GM12878 (cell line): ENCODE data around the gene SEPTIN5. TPM values are rescaled to one million over a fixed set of nuclear protein-coding genes. Genes with fewer than 3 reads are reported as not detected.

Experiments used
- ATAC-seq: fragments of 200-7000 bp; cut with Tn5 transposase; 3 replicates; pipeline ENCODE4 v1.9.1; 2020; ENCODE audit warnings: mild to moderate bottlenecking, moderate library complexity
- BruUV-seq: library from RNA; stranded (reverse); fragments of 400-500 nt; replicated peaks from 2 replicates; lab custom pipeline; 2021; lab: Mats Ljungman, UMichigan
- CTCF ChIA-PET: fragments of 300-600 bp; sonication (Branson Sonifier 250); formaldehyde crosslinking; extraction: SDS; loops from one replicate; lab custom pipeline; 2021; ENCODE audit warnings: inconsistent platforms; lab: Yijun Ruan, JAX
- POLR2A ChIA-PET: fragments of 350-600 bp; formaldehyde crosslinking; extraction: SDS; loops from one replicate; lab custom pipeline; 2021; ENCODE audit warnings: inconsistent platforms; lab: Charles Lee
- RAD21 ChIA-PET: fragments of 300-600 bp; sonication (Branson Sonifier 250); formaldehyde crosslinking; loops from one replicate; lab custom pipeline; 2023; ENCODE audit warnings: antibody characterized with exemption; ENCODE audit not compliant: unreplicated experiment; lab: Charles Lee
- SMC1A ChIA-PET: fragments of 300-600 bp; sonication (Branson Sonifier 250); formaldehyde crosslinking; loops from one replicate; lab custom pipeline; 2023; ENCODE audit not compliant: unreplicated experiment, uncharacterized antibody; lab: Charles Lee
- DNase-seq: peaks from one replicate; pipeline ENCODE4 v3.0.0-alpha.2; 2011; ENCODE audit warnings: low read depth, low spot score
- FAIRE-seq: peaks from 3 replicates; lab custom pipeline; 2011; peaks lifted over from hg19 to GRCh38; lab: Jason Lieb, UNC
- H2AFZ ChIP-seq: 2 replicates; pipeline ENCODE4 v1.6.0; 2011; ENCODE audit warnings: low read depth, low read length, control low read depth; ENCODE audit not compliant: control insufficient read depth
- H3K27ac ChIP-seq: 2 replicates; pipeline ENCODE4 v1.5.1; 2011; ENCODE audit warnings: control low read depth; ENCODE audit not compliant: control insufficient read depth, insufficient read depth
- H3K27me3 ChIP-seq, 2 experiments: replicated peaks in 1 of 2; 2 replicates each; pipeline versions ENCODE4 v1.6.0 to v1.6.1; 2011; ENCODE audit warnings: low read length in 1 of 2; ENCODE audit not compliant: control insufficient read depth in 2 of 2, insufficient read depth in 2 of 2
- H3K36me3 ChIP-seq, 2 experiments: 2 replicates each; pipeline ENCODE4 v1.5.1; 2011; ENCODE audit warnings: low read length in 1 of 2; ENCODE audit not compliant: control insufficient read depth in 2 of 2, insufficient read depth in 2 of 2
- H3K4me1 ChIP-seq: 2 replicates; pipeline ENCODE4 v1.6.1; 2011; ENCODE audit warnings: mild to moderate bottlenecking, low read length, moderate library complexity, mixed read lengths; ENCODE audit not compliant: control insufficient read depth, insufficient read depth
- H3K4me2 ChIP-seq: 2 replicates; pipeline ENCODE4 v1.6.0; 2011; ENCODE audit warnings: control low read depth; ENCODE audit not compliant: control insufficient read depth, insufficient read depth
- H3K4me3 ChIP-seq: fragments of 200-600 bp; sonication (generic); 2 replicates; pipeline ENCODE4 v1.5.1; 2016
- H3K79me2 ChIP-seq: 2 replicates; pipeline ENCODE4 v1.6.0; 2011; ENCODE audit warnings: low read length; ENCODE audit not compliant: control insufficient read depth, insufficient read depth
- H3K9ac ChIP-seq: 2 replicates; pipeline ENCODE4 v1.8.0; 2011; ENCODE audit warnings: low read length, control low read depth, mixed read lengths; ENCODE audit not compliant: control insufficient read depth, insufficient read depth
- H3K9me3 ChIP-seq: replicated peaks from 3 replicates; pipeline ENCODE4 v1.5.1; 2011; ENCODE audit warnings: mild to moderate bottlenecking, low read length; ENCODE audit not compliant: control insufficient read depth, insufficient read depth
- H4K20me1 ChIP-seq: 2 replicates; pipeline ENCODE4 v1.6.0; 2011; ENCODE audit not compliant: control insufficient read depth, insufficient read depth
- CREB1 ChIP-seq: IDR thresholded peaks from 2 replicates; pipeline ENCODE4 v1.6.1; 2012; ENCODE audit warnings: low read depth, mild to moderate bottlenecking, inconsistent platforms
- ELK1 ChIP-seq: IDR thresholded peaks from 2 replicates; pipeline ENCODE4 v1.6.1; 2012; ENCODE audit warnings: low read depth, low read length, improper control_type of control experiment
- MEF2B ChIP-seq: fragments of 450-650 bp; IDR thresholded peaks from 2 replicates; pipeline ENCODE4 v1.6.1; 2018; ENCODE audit warnings: mild to moderate bottlenecking, moderate library complexity; ENCODE audit not compliant: partially characterized antibody, poor library complexity, severe bottlenecking
- MYC ChIP-seq: IDR thresholded peaks from 2 replicates; pipeline ENCODE4 v1.6.1; 2011; ENCODE audit warnings: mild to moderate bottlenecking, low read length, moderate library complexity, inconsistent platforms; ENCODE audit not compliant: insufficient read depth, insufficient replicate concordance, insufficient read length, severe bottlenecking
- NR2F1 ChIP-seq: fragments of 450-650 bp; conservative IDR thresholded peaks from 2 replicates; pipeline ENCODE4 v1.6.1; 2017; ENCODE audit warnings: mild to moderate bottlenecking
- SMAD5 ChIP-seq: IDR thresholded peaks from 2 replicates; pipeline ENCODE4 v1.6.1; 2016; ENCODE audit warnings: antibody characterized with exemption, low read depth
- SPI1 ChIP-seq: IDR thresholded peaks from 2 replicates; pipeline ENCODE4 v1.6.1; 2011; ENCODE audit warnings: low read depth, mild to moderate bottlenecking, low read length, moderate library complexity, borderline replicate concordance; ENCODE audit not compliant: insufficient read depth
- USF2 ChIP-seq: IDR thresholded peaks from 2 replicates; pipeline ENCODE4 v1.6.1; 2011; ENCODE audit warnings: low read depth, low read length, improper control_type of control experiment, borderline replicate concordance
- ZZZ3 ChIP-seq: IDR thresholded peaks from 2 replicates; pipeline ENCODE4 v1.6.1; 2011; ENCODE audit warnings: low read depth; ENCODE audit not compliant: control insufficient read depth, insufficient read length
- WGBS: methylation state at CpG from one replicate; pipeline ENCODE4 v1.1.6; 2016; ENCODE audit warnings: low lambda C conversion rate; ENCODE audit not compliant: insufficient replicate concordance, insufficient coverage; ENCODE audit errors: missing lambda C conversion rate; 5-methylcytosine and 5-hydroxymethylcytosine counted together
- in situ Hi-C: fragments of 300-500 bp; cut with MboI; formaldehyde crosslinking; loops from 9 replicates; pipeline ENCODE4 v1.14.3; 2018; ENCODE audit warnings: mixed read lengths
- intact Hi-C: fragments of 100-400 bp; cut with micrococcal nuclease; formaldehyde crosslinking; loops from one replicate; pipeline ENCODE4 v1.14.2; 2022; ENCODE audit not compliant: unreplicated experiment
- polyA plus RNA-seq, 11 experiments: library from polyadenylated mRNA; depleted of rRNA in 4 of 11; unstranded in 6 of 11; stranded (reverse) in 5 of 11; fragments of >200 nt; fragmentation: Nextera tagmentation in 4 of 11; fragmentation: Illumina TruSeq in 1 of 11; extraction: Ambion mirVana in 4 of 11; extraction: Trizol in 1 of 11; gene quantifications; 1 replicate in 1 of 11; 2 replicates in 10 of 11; pipeline versions ENCODE4 v1.2.1 to v1.2.3, GENCODE V29; 2011 to 2016; ENCODE audit warnings: inconsistent platforms in 2 of 11, missing spikeins in 2 of 11, low read depth in 1 of 11
- total RNA-seq, 4 experiments: library from RNA; depleted of rRNA in 3 of 4; stranded (reverse); fragments of >200 nt in 3 of 4; fragmentation: Illumina TruSeq in 1 of 4; extraction: Trizol in 1 of 4; gene quantifications; 2 replicates each; pipeline versions ENCODE4 v1.2.1 to v1.2.3, GENCODE V29; 2013 to 2021
- TF ChIP-seq, protein P1 (sequence below): fragments of 450-650 bp; conservative IDR thresholded peaks from 2 replicates; pipeline ENCODE4 v1.6.1; 2017; ENCODE audit warnings: mild to moderate bottlenecking, moderate library complexity

Gene SEPTIN5
- total and polyA plus RNA-seq, 10 of the 15 experiments (the other 5 are each of a cell fraction or from before 2014, with no cell fraction given), result 0.13 to 1.1 (median 0.34) TPM; not detected in 5

DNA sequence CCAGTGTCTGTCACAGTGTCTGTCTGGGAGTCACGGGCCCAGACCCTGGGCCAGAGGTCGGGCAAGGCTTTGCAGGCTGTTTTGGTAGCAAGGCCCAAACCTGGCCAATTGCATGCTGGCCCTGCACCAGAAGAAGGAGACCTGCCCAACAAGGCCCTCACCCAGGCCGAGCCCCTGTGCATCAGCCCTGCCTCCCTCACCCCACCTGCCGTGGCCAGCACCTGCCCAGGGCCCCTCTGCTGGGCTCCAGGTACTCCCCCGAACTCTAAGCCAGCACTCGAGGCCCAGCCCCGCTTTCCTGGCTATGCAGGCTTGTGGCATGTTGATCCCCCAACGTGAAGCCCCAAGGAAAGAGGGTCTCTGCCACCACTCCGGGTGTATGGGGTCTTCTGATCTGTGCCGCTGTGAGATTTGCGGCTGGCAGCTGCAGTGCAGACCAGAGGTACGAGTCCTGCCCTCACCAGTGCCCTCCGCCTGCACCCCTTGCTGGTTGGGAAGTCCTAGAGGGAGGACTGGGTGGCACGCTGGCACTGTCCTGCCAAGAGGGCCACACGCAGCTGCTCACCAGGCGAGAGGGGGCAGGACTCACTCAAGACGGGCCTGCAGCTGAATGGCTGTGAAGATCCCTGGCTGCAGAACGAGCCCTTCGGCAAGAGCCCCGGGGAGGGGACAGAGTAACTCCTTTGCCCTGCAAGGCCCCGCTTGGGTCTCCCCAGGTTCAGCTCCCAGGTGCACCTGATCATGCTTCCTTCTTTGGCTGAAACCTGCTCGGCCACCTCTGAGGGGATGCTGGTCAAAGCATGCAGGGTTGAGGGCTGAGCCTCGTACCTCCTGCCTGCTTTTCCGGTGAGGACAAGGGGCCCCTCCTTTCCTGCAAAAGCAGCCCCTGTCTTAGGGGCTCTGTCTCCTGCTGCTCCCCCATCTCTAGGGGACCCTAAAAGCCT is 6.7 kb upstream of the SEPTIN5 start:
- ChIA-PET CTCF (no interaction called here), RAD21 (no interaction called here), POLR2A (no interaction called here), SMC1A (no interaction called here)
- BruUV-seq, result no TSS peak
- H2AFZ ChIP-seq, result no peak overlapping the region
- ATAC-seq, result no peak
- H3K27me3 ChIP-seq, result no peaks in the 10 kb centered on the region; a peak in 3 of 4 replicates
- no peak overlapping the region for H3K9ac ChIP-seq
- no peak for FAIRE-seq
- 35% methylated on average over 24 of the region's 24 CpGs for WGBS
- no peak overlapping the region for H3K4me3 ChIP-seq
- DNase-seq, result no peak
- H4K20me1 ChIP-seq, result no peaks in the 10 kb centered on the region
- H3K4me1 ChIP-seq, result no peaks in the 10 kb centered on the region
- no peaks in the 10 kb centered on the region for H3K9me3 ChIP-seq
- intact Hi-C loops (no loop called here), in situ Hi-C loops (no loop called here)
- no peaks in the 10 kb centered on the region for H3K36me3 ChIP-seq
- no peak overlapping the region for H3K27ac ChIP-seq
- no peak overlapping the region for H3K4me2 ChIP-seq
- no peaks in the 10 kb centered on the region for H3K79me2 ChIP-seq
- TF ChIP-seq ELK1, result no peak
- TF ChIP-seq CREB1, result no peak
- TF ChIP-seq SMAD5, result no peak
- TF ChIP-seq MEF2B, result no peak
- no peak for TF ChIP-seq NR2F1
- TF ChIP-seq, protein P1, sequence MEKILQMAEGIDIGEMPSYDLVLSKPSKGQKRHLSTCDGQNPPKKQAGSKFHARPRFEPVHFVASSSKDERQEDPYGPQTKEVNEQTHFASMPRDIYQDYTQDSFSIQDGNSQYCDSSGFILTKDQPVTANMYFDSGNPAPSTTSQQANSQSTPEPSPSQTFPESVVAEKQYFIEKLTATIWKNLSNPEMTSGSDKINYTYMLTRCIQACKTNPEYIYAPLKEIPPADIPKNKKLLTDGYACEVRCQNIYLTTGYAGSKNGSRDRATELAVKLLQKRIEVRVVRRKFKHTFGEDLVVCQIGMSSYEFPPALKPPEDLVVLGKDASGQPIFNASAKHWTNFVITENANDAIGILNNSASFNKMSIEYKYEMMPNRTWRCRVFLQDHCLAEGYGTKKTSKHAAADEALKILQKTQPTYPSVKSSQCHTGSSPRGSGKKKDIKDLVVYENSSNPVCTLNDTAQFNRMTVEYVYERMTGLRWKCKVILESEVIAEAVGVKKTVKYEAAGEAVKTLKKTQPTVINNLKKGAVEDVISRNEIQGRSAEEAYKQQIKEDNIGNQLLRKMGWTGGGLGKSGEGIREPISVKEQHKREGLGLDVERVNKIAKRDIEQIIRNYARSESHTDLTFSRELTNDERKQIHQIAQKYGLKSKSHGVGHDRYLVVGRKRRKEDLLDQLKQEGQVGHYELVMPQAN, result no peak
- TF ChIP-seq SPI1, result no peak
- no peak for TF ChIP-seq MYC
- TF ChIP-seq ZZZ3, result no peak
- TF ChIP-seq USF2, result no peak
